GM19099 (cell line): ENCODE data around the gene GMEB1.

Experiments
- POLR2A ChIP-seq: IDR thresholded peaks from 3 replicates; pipeline ENCODE4 v1.6.1; 2011; ENCODE audit warnings: low read depth; ENCODE audit not compliant: insufficient read length; ENCODE audit errors: extremely low read depth

GMEB1 gene

DNA sequence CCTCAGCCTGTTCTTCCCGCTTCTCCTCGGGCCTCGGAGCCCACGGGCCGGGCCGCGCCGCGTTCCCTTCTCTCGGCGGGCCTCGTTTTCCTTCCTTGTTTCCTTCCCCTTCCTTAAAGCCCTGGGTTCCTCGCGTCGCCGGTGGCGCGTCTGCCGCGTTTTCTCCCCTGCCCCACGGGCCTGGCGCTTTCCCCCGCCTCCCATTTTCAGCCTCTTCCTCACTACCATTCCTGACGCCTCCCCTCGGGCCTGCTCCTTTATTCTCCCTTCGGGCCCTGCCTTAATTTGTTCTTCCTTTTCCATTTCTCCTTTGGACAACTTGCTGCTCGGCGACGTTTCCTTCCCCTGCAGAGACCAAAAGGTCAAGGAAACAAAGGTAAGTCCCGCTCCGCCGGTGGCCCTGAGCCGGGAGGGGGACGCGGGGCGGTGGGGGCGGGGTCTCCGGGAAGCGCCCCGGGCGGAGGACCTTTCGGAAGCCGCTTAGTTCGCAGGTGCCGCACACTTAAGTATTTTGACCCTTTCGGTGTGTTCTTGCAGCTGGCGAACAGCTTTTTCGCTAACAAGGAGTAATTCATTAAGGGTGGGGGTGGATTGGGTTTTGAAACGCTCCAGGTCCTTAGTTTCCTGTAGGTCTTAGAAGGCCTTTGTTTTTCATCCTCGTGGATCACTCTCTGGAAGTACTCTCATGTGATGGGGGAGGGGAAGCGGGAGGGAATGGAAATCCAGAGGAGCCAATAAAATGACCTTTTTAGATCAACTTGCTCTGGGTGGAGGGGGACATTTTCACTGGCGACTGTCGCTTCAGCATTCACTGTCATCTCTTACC, 68.9 kb downstream of the GMEB1 start:
- TF ChIP-seq POLR2A = no peak

DNA sequence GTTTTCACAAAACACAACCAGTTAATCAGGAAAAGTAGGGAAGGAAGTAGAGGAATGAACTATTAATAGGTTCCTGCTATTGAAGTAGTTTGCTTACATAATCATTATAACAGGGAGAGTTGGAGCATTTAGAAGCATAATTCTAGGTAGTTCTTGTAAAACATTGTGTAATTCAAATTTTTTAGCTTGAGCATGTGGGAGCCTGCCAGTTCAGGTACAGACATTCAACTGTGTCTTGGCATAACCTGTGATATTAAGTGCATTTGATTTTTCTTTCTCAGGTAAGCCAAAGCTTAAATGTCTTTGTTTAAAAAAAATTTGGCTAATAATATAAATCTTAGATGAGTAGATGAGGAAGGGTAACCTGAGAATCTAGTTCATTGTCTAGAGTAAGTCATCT, 71.5 kb downstream of the GMEB1 start:
- TF ChIP-seq POLR2A = no peak

DNA sequence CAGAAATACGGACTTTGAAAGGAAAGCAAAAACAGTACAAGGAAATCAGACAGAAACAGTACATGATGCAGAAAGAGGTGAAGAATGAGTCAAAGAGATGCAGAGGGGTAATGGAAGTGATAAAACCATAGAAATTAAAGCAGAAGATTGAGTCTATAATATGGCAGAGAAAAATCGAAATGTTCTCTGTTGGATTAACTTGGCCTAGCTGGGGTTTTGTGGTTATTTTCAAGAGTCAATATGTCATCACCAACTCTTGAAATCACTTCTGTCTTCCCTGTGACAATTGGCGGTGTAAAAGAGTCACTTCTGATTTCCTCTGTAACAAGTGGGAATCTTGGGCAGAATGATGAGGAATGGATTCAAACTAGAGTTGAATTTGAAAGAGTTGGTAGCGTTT, 75.6 kb downstream of the GMEB1 start:
- TF ChIP-seq POLR2A = no peak

DNA sequence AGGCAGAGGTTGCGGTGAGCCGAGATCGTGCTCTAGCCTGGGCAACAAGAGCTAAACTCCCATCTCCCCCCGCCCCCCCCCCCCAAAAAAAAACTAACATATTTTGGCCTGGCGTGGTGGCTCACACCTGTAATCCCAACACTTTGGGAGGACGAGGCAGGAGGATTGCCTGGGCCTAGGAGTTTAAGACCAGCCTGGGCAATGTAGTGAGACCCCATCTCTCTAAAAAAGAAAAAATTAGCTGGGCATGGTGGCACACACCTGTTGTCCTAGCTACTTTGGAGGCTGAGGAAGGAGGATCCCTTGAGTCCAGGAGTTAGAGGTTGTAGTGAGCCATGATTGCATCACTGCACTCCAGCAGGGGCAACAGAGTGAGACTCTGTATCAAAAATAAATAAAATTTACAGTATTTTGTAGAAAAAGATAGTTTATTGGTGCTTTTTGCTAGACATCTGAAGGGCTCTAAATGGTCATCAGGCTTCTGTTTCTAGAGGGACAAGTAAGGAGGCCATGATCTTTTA, 77.1 kb downstream of the GMEB1 start:
- TF ChIP-seq POLR2A = no peak

DNA sequence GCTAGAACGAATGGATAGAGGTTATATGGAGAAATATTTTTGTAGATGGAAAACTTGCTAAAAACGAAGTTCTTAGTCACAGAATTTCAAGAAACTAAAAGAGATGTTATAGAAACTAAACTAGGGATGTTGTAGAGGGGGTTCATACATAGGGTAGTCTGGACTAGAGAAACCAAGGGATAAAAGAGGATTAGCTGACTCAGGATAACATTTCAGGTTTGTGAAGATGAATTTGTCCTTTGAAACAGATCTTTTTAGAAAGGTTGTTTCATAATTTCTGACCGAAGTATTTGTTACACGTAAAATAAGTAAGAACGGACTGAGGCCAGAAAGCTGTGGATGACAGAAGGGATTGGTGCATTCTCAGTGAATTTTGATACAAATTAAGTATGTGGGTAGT, 81.7 kb downstream of the GMEB1 start:
- no peak for TF ChIP-seq POLR2A

DNA sequence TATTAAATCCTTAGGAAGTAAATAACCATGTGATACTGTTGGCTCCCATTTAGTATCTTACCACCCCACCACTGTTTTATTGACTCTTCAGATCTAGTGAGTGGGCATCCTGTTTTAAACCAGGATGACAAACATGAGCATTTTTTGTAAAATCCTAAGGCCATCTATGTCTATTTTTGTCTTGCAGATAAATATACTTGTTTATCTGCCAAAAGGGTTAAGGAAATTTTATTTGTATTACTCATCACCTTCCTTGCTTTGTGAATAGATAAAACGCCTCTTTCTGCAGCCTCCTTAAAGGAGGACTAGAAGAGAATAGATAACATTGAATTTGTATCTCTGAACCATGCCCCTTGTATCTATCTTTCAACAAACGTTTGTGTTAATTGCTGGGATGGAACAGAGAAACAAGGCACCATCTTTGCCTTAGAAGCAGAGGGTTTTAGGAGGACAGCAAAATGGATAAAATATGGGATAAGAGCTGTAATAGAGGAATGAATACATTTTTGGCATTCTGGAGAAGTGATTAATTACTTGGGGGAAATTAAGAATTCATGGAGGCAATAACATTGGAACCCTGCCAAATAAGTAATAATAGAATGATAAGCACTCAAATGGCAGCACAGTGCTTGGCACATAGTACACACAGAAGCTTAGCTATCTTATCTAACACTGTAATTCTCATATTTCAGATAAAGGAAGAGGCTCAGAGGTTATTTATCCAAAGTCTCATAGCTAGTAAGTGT, 82.9 kb downstream of the GMEB1 start:
- TF ChIP-seq POLR2A = no peak

DNA sequence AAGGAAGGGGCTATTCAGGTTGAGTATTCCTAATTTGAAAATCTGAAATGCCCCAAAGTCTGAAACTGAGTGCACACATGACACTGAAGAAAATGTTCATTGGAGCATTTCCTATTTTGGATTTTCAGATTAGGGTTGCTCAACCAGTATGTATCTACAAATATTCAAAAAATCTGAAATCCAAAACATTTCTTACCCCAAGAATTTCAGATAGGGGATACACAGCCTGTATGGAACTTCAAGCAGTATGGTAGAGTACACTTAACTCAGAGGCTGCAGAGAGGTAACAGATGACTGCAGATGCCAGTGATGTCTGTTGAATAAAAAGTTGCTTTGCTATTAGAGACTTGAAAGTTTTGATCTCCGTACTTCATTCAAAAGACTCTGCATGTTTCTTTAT, 87.1 kb downstream of the GMEB1 start:
- no peak for TF ChIP-seq POLR2A

DNA sequence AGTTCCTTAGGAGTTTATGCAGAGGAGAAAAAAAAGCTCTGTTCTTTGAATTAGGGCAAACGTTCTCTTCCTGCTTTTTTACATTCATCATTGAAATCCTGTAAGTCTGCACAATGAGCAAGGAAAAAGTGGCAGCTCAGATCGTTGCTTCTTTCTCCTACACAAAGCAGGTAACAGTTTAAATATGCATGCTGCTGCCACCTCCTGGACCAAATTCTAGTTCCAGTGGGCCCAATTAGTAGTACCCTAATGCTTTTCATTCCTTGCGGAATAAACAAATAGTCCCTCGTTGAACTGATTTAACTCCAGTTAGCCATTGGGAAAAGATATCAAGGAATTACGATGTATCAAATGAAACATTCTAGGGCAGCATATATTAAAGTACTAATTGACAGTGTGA, 88.3 kb downstream of the GMEB1 start:
- no peak for TF ChIP-seq POLR2A

DNA sequence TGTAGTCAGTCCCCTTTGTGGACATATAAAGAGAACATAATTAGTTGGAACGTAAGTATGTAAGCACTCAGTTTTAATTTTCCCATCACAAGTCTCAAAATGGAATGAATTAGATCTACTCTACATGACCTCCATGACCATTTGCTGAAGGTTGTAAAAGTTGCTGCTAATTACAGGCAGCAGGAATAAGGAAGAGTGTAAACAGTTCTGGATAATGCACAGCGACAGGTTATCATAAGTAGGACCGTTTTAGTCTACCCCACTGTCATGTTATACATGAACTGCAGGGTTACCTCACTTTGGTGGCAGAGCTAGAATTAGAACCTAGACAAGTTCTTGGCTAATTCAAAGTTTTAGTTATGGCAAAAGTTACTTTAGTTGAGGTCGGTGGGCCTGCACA, 89.8 kb downstream of the GMEB1 start:
- no peak for TF ChIP-seq POLR2A

DNA sequence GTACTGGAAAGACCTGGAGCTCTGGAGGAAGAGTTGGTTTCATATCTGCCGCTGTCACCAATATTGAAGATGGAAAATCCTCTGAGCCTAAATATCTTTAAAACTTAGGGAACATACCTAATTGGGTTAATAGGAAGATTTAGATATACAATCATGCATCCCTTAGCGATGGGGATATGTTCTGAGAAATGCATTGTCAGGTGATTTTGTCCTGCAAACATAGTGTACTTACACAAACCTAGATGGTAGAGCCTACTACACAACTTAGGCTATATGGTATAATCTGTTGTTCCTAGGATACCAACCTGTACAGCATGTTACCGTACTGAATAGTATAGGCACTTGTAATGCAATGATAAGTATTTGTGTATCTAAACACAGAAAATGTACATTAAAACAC, 90.7 kb downstream of the GMEB1 start:
- TF ChIP-seq POLR2A = no peak

DNA sequence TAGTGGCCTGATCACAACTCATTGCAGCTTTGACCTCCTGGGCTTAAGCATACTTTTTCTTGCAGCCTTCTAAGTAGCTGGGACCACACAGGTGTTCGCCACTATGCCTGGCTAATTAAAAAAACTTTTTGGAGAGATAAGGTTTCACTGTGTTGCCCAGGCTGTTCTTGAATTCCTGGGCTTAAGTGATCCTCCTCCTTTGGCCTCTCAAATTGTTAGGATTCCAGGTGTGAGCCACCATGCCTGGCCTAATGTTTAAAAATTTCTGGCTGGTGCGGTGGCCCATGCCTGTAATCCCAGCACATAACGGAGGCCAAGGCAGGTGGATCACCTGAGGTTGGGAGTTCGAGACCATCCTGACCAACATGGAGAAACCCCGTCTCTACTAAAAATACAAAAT, 92.6 kb downstream of the GMEB1 start:
- TF ChIP-seq POLR2A = no peak

DNA sequence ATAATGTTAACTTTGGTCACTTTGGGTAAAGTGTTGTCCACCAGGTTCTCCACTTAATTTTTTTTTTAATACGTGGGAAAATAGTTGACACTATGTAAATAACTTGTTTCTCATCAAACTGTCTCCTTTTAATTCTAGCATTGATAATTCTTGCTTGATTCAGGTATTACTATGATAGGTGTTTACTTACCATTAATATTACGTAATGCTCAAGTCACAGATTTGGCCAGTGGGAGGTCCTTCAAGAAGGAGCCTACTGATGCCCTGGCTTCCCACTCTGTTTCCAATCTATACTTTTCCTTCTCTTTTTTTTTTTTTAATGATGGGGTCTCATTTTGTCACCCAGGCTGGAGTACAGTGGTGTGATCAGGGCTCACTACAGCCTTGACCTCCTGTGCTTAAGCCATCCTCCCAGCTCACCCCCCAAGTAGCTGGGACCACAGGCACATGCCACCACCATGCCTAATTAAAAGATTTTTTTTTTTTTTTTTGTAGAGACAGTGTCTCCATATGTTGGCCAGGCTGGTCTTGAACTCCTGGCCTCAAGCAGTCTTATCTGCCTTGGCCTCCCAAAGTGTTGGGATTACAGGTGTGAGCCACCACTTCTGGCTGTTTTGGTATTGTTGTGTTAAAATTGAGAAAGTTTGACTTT, 98.1 kb downstream of the GMEB1 start:
- no peak for TF ChIP-seq POLR2A
